CD4-positive, alpha-beta T cell treated with Interferon alpha-2 for 1 hour (primary cell): ENCODE data around the gene OR14I1.
A peak's percentile ranks its signal among the peaks of the same experiment; 100 is the strongest.
"Not testable (repeated sequence)": the region's sequence is repeated elsewhere in the genome, so short reads cannot be mapped to it uniquely, and the experiment has no call there.

ENCODE experiments used
- DNase-seq, 2 donors: peaks; one replicate each; pipeline ENCODE4 v3.0.0-alpha.2; 2020 to 2022

Gene OR14I1

GRCh38 chr1:248681651-248682050 is 20.9 kb downstream of the OR14I1 start:
- no peak for DNase-seq

- no peak for DNase-seq
Measured at GRCh38 chr1:248670003-248670402, 32.6 kb downstream of the OR14I1 start.

GRCh38 chr1:248663453-248664328 is 38.9 kb downstream of the OR14I1 start:
- DNase-seq = peak in 1 of 2 donors; percentile 7

GRCh38 chr1:248656797-248657196 is 45.8 kb downstream of the OR14I1 start:
- DNase-seq = not testable (repeated sequence)

- DNase-seq = not testable (repeated sequence)
Measured at GRCh38 chr1:248655354-248655753, 47.2 kb downstream of the OR14I1 start, which contains the start of gene OR2T27. Gene OR2T27, minus strand, starts transcription at chr1:248655528. Its CDS starts 4,644 bp downstream, at chr1:248650884.
